D721Med (cell line): ENCODE measurements around the gene PRRG3.

Experiments
- DNase-seq: peaks from one replicate; pipeline ENCODE4 v3.0.0; 2011; ENCODE audit warnings: low spot score; ENCODE audit not compliant: insufficient read length
- FAIRE-seq: peaks from 2 replicates; lab custom pipeline; 2011; peaks lifted over from hg19 to GRCh38; lab: Jason Lieb, UNC
- TF ChIP-seq, protein P1 (sequence below): IDR thresholded peaks from 2 replicates; pipeline ENCODE4 v1.5.1; 2012; ENCODE audit warnings: mild to moderate bottlenecking, control low read depth; ENCODE audit not compliant: insufficient read depth; ENCODE audit errors: missing control alignments

The PRRG3 gene

DNA sequence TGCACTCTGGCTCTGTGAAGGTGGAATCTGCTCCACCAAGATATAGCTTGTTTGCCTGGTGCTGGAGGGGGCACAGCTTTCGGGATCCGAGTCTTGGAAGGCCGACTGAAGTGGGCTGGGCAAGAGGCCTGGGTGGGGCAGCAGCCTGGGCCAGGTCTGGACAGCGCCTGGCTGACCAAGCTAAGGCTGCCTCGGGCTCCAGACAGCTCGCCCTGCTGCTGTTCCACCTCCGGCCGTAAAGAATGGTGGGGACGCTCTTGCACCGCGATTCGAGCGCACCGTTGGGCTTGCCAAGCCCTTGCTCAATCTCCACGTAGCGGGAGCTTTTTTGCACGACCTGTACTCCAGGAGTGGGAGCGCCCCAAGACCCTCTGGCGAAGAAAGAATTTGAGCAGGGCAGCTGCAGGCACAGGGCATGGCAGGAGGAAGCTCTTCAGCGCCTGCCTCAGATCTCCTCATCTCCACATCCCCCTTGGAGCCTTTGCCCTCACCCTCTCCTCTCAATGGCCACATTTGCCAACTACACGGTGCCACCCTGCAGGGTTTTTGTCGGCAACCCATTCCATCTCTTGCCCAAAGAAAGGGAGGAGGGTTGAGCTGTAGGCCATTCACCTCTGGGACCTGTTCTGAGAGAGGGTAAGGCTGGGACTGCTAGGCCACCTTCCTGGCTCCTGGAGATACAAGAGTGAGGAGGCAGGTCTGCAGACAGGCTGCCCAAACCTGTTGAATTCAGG lies 58.2 kb downstream of the PRRG3 start:
- TF ChIP-seq, protein P1, sequence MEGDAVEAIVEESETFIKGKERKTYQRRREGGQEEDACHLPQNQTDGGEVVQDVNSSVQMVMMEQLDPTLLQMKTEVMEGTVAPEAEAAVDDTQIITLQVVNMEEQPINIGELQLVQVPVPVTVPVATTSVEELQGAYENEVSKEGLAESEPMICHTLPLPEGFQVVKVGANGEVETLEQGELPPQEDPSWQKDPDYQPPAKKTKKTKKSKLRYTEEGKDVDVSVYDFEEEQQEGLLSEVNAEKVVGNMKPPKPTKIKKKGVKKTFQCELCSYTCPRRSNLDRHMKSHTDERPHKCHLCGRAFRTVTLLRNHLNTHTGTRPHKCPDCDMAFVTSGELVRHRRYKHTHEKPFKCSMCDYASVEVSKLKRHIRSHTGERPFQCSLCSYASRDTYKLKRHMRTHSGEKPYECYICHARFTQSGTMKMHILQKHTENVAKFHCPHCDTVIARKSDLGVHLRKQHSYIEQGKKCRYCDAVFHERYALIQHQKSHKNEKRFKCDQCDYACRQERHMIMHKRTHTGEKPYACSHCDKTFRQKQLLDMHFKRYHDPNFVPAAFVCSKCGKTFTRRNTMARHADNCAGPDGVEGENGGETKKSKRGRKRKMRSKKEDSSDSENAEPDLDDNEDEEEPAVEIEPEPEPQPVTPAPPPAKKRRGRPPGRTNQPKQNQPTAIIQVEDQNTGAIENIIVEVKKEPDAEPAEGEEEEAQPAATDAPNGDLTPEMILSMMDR = peak; percentile 62
- peak; percentile 16 for FAIRE-seq
- DNase-seq = peak; percentile 46

DNA sequence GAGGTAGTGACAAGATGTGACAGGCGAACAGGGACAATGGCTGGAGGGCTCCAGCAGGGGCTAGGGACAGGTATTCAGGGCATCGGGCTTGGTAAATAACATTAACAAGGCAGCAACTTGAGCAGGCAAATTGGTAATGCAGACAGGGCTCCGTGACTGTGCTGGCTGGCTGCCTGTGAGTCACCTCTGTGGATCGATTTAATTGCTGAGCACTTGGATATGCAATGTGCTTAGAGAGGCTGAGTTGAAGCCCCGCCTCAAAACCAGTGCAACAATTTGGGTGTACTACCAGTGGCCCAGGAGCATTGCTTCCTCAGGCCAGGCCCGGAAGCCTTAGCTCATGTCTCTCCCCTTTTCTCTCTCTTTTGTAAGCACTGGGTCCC lies 58.8 kb downstream of the PRRG3 start:
- FAIRE-seq = no peak
- TF ChIP-seq, protein P1 = no peak
- DNase-seq = no peak

DNA sequence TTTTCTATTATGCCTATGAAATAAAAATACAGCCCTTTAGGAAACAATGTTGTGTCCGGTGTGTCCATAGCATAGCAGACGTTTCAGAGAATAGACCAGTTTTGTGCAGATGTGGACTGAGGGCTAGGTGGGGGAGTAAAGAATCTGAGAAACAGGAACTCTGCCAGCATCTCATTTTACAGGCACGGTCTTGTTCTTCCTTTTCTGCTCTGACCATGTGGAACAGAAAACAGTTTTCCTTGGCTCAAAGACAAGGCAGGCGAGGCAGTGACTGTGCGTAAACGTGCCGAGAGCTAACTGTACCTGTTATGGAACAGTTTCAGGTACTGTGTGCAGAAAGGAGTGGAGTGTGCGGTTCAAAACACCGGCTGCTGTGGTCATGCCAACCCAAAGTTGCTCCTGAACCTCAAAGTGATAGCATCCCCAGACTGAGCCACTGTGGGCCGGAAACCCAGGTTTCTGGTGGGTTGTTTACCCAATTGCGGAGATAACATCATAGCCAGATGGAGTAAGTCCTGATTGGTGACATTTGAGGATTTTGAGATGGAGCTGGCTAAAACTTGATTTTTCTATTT lies 59.5 kb downstream of the PRRG3 start:
- TF ChIP-seq, protein P1 = no peak
- no peak for FAIRE-seq
- DNase-seq = no peak
